Stimulated activated CD8-positive, alpha-beta memory T cell treated with anti-CD3 and anti-CD28 coated beads, Interleukin-4, amount 100 ng/mL, for 1 hour (primary cell): ENCODE results near the gene ASS1.

Source experiments
- DNase-seq, 2 donors: peaks; one replicate each; pipeline ENCODE4 v3.0.0-alpha.2; 2020; ENCODE audit warnings: low read depth in 2 of 2, low spot score in 1 of 2

Gene ASS1

DNA sequence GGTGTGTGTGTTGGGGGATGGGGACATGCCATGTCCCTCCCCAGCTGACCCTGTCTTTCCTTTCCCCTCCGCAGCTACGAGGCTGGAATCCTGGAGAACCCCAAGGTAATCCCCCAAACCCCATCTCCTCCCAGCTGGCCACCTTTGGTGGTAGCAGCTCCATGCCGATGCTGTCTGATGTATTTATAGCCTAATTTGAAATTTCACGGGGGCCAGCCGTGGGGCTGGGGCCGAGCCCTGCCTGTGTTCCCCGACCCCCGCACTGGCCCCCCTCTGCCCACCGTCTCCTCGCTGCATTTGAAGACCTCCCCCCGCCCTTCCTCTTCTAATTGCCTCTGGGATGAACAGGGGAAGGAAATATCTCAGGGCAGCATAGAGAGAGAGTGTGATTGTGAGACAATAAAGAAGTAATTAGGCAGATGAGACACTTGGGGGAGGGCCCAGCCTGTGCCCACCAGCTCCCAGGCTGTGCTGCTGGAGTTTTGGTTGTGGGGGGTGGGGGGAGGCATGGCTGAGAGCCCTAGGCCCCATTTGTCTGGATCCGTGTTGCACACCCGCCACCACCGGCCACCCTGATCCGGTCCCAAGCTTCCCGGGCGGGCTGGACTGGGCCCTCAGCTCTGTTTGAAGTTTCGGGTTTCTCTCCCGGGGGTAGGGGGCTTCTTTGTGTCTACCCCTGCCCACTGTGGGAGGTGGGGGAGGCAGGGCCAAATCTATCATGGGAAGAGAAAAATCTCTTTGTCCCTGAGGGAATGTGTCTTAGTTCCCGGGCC, 26.8 kb downstream of the ASS1 start:
- no peak for DNase-seq

DNA sequence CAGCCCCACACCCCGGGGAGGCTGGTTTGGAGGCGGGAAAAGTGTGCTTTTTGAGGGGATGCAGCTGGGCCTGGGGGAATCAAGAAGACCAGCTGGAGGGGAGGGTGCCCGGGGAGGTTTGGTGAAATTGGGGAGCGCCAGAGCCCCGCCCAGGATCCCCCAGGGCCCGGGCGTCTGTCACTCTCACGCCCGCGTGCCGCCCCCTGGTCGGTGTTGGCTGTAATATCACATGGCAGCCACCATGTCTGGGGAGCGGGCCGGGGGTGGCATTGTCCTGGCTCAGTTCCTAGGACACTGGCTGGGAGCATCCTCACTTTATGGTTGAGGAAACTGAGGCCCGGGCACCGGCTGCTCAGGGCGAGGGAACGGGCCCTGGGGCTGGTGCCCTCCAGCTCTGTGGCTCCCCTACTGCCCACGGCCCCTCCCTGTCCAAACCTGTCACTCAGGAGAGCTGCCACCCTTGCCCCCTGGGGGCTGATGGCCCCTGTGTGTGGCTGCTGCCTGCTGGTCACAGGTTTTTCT, 27.5 kb downstream of the ASS1 start:
- DNase-seq, result no peak

DNA sequence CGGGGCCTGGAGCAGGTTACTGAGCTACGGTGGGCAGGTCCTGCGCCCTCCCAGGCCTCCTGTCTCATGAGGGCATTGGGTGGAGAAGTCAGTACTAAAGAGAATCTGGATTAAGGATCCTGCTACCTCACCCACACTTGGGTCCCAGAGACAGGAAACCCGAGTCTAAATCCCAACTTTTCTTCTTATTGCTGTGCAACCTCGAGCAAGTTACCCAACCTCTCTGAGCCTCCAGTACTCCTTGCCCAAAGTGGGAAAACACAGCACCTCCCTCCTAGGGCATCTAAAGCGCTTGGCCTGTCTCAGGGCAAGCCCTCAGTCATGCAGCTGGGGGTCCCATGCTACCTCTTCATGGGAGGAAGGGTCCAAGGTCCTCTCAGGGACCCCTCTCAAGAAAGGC, 28.2 kb downstream of the ASS1 start:
- no peak for DNase-seq

DNA sequence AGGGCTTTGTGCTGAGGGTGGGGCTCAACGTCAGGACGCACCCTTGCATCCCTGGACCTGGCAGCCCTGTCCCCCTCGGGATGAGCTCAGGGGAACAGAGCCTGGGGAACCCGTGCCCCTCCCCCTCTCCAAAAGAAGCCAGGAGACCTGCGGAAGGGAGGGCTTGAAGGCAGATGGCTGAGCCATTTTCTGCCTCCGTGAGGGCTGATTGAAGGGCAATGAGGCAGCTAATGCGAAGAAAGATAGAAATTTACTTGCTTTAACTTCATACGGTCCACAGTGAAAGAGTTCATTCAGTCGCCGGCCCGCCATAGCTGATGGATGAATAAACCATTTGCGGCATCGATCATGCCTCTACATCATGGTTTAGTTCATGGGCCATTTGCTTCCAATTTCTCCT, 28.8 kb downstream of the ASS1 start:
- DNase-seq, result no peak

DNA sequence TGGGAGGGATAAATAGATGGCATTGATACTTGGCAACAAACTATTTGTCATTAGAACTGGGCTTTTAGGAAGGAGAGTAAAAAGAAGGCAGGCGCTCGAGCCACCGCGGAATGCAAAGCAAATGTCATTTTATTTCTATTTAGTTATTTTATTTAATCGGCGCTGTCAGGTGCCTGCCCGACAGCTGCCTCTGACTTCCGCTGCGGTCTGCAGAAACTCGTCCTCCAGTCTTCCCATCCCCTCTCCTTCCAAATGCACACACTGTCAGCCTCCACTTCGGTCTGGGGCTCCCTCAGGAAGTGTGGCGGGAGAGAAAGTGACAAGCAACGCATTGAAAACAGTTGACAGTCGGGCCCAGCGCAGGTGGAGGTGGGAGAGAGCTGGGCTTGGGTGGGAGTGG, 29.3 kb downstream of the ASS1 start:
- DNase-seq, result no peak

DNA sequence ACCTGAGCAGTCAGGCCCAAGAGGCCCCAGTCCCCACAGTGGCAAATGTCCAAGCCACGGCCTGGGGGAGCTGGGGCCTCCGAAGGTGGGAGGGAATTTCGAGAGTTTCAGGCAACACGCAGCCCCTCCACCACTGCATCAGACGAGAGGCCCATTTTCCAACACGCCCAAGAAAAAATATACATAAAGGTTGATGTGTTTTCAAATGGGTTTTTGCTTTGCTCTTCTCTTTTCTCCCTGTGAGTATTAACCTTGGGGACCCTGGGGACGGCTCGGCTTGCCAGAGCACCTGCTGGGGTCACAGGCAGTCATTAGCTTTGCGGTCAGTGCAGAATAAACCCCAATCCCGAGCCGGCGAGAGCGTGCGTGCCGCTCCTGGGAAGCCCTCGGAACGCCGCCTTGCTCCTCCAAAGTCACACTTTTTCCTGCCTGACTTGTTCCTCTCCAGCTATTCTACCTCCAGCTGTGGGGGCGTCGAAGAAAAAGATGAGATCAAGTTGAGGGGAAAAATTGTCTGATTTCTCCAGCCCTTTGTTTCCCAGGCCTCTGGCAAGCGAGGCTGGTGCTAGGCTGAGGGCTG, 31.5 kb downstream of the ASS1 start:
- no peak for DNase-seq

DNA sequence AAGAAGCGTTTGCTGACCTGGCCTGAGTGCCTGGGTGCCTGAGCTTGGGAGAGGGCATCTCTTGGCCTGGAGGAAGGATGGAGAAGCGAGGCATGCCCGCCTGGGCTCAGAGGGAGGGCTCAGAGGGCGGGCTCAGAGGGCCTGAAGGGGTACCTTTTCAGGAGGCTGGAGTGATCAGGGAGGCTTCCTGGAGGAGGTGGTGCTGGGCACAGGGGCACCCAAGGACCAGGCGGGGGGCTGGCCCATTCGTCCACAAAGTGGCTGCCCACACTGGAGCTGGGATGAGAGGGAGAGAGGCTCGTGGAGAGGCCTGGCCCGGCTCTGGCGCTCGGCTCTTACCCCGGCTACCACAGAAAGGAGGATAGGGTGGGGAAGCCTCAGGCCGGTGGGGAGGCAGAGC, 32.8 kb downstream of the ASS1 start:
- DNase-seq, result no peak

DNA sequence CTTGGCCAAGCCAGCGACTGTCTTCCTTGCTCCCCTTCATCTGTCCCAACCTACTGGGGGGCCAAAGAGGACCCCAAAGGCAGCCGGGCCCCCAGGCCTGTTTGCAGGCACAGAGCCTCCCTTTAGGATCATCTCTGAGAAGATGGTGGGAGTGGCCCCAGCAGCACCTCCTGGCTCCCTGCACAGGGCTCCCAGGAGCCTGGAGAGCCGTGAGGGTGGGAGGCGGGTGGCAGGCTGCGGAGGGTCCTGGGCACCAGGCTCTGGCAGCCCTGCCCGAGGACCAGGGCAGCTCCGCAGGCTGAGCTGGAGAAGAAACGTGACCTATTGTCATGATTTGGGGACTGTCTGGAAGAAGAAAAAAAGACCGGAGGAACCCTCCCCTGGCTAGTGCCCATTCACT, 33.4 kb downstream of the ASS1 start:
- DNase-seq, result no peak

DNA sequence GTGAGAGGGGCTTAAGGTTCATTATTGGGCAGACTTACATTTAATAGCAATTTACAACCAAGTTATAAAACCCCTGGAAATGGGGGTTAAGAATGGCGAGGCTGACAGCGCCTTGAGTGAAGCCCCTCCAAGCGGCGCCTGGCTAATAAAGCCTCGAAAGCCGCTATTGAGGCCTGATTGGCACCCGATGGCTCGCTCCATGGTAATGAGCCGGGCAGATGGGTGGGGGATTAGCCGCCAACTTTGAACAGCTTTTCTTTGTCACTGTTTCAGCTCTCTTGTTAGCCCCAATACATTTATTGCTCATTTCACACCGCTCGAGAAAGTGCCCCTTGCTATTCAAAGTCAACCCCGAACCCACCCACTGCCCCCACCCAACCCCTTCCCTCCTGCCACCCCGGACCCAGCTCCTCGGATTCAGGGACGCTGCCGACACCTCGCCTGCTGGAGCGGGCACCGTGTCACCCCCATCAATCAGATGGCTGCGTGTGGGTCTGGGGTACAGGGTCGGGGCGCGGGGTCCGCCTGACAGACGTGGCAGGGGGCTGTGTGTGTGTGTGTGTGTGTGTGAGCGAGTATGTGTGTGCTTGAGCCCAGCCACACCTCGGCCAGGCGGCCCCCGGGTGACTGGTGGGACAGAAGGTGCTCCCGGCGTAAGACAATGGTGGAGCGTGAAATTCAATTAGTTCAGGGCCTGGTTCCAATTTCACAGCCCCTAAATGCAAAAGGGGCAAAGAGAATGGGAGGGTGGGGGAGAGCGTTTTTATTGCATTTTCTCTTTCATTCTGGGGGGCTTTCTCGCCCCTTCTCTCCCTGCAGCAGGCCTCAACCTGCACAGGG, 34.2 kb downstream of the ASS1 start:
- no peak for DNase-seq

DNA sequence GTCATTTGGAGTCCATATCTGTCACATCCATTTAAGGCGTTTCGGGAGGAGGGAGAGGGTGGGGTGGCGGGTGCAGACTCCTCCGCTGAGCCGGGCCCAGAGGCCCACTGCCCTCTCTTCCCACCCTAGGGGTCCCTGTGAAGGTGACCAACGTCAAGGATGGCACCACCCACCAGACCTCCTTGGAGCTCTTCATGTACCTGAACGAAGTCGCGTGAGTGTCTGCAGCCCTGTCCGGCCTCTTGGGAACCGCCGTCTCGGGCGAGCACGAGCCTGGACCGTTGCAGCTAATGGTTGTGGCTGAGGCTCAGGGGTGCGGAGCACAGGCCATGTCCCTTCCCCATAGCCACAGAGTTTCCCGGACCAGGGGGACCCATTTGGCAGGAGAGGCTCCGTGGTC, 34.8 kb downstream of the ASS1 start:
- no peak for DNase-seq

DNA sequence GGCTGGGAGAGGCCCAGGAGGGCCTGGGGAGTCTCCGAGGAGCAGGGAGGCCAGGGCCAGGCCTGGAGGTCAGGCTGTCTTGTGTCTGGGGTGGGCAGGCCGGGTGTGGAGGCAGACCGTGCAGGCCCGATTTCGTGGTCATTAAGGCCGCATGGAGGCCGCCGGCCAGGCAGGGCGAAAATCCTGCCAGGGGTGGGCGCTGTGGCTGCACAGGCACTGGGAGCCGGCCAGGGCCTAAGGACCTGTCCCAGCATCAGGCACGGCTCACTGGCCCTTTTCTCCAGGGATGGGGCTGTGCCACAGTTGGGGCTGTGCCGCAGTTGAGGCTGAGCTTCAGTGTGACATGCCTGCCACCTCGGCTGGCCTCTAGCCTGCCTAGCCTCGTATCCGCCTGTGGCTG, 35.9 kb downstream of the ASS1 start:
- no peak for DNase-seq

DNA sequence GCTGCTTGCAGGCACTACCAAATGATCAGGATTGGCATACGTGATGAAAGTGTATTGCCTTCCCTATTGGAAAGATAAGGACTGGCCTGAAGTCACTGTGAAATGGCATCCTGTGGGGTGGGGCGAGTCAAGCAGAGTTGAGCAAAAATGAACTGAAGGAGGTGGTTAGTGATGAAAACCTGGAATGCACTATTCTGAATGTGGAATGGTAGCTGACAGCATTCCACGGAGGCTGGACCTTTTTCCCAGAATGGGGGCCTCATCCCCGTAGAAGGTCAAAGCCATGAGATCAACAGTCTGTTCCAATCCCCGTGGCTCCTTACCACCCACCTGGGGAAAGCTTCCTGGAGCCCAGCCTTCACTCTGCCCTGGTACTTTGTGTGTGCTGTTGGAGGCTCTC, 37.7 kb downstream of the ASS1 start:
- DNase-seq, result no peak

DNA sequence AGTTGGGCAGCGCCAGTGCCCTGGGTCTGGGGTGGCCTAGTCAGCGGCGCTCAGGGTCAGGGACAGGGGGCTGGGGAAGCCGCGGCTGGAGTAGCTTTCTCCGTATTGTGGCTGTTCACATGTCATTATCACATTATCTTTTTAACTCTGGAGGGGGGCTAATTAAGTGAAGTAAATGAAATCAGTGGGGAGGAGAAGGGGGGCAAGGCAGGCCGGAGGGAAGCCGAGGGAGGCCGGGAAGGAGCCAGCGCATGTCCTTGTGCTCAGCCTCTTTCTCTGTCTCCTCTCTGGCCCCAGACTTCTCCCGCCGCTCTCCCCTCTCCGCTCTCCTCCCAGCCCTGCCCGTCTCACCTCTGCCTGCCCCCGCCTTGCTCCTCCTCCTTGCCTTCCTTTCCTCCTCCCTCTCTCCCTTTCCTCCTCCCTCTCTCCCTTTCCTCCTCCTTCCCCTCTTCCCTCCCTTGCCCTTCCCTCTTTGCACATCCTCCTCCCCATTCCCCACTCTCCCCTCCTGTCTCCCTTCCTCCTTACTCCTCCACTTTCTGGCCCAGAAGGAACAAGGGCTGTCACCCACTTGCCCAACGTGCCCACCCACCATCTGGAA, 38.7 kb downstream of the ASS1 start:
- no peak for DNase-seq

DNA sequence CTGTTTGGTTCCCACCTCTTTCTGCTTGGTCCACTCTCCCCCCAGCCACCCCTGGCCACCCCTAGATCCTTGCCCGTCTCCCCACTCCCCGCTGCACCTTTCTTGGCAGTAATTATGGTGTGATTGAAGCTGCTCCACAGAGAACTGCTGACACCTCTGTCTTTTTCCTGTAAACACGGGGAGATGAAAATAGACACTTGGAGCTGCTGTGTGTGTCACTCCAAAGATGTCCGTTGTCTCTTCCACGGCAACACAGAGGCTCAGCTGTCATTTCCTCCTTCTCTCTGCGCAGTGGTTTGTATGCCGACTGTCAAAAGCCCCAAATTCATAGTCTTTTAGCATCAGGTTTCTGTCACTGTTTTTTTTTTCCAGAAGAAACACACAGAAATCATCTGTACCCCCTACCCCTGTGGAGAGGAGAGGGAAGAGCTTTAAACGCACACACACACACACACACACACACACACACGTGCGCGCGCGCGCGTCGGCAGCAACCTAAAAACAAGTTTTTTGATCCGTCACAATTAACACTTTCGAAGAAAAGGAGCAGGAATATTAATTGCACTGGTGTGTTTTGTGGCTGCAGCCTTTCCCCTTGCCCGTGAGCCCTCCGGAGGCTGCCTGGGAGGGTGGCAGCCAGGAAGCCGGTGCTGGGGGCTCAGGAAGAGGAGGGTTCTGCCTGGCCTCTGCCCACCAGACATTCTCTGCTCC, 39.8 kb downstream of the ASS1 start:
- DNase-seq, result no peak

DNA sequence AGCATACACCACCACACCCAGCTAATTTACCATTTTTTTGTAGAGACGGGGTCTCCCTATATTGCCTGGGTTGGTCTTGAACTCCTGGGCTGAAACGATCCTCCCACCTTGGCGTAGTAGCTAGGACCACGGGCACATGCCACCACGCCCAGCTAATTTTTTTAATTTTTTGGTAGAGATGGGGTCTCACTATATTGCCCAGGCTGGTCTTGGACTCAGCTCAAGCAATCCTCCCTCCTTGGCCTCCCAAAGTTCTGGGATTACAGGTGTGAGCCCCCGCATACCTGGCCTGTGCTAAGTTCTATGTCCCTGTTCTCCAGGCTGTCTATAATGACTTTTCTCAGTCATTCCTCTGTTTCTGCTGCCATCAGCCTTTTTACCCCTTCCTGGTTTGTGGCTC, 41.3 kb downstream of the ASS1 start:
- no peak for DNase-seq

DNA sequence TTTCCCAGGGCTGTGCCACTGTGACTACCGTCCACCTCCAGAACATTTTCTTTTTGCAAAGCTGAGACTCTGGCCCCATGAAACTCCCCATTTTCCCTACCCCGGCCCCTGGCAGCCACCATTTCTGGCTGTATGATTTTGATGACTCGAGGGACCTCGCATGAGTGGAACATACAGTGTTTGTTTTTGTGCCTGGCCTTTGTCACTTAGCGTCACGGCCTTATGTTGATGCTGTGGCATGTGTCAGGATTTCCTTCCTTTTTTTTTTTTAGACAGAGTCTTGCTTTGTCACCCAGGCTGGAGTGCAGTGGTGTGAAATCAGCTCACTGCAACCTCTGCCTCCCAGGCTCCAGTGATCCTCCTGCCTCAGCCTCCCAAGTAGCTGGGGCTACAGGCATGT, 42.7 kb downstream of the ASS1 start:
- DNase-seq, result no peak

DNA sequence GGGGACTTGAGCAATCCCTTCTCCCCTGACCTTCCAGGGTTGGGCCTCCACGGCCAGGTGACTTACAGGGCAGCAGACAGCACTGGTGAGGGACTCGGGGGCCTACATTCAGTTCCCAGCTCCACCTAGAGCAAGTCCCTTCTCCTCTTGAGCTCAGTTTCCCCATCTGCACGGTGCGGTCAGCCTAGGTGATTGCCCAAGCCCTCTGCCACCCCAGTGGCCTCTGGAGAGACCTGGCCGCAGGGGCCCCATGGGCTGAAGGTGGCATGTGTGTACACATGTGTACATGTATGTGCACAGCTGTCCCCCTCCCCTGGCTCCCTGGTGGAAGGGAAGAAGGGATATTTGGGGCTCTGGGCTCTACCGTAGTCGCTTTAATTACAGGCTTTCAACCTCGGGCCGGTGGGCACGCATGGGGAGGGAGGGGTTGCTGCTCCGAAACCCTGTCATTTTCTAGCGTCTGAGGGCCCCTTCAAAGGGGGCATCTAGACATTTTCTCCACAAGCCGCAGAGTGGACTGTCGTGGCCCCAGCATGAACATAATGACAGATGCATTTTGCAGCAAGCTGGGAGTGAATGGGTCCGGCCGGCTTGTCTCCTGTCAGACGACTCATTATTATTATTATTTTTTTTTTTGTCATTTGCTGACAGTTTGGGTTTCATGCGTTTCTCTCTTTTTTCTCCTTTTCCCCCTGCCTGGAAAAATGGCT, 44.0 kb downstream of the ASS1 start:
- no peak for DNase-seq

DNA sequence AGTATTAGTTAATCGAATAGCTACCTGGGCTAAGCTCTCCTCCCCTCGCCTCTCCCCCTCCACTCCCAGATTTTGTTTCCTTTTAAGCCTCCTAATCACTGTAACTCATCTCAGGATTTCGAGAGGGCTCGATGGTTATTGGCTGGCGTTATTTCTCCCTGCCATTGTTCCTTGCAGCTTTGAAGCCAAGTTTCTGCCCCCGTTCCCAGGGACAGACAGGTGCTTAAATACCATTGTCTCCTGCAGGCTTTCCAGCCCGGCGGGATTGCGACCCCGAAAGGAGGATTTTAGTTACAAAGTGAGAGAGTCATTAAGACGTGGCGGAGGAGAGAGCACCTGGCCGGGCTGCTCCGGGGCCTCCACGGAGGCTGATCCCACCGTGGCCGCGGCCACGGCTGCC, 46.2 kb downstream of the ASS1 start:
- no peak for DNase-seq

DNA sequence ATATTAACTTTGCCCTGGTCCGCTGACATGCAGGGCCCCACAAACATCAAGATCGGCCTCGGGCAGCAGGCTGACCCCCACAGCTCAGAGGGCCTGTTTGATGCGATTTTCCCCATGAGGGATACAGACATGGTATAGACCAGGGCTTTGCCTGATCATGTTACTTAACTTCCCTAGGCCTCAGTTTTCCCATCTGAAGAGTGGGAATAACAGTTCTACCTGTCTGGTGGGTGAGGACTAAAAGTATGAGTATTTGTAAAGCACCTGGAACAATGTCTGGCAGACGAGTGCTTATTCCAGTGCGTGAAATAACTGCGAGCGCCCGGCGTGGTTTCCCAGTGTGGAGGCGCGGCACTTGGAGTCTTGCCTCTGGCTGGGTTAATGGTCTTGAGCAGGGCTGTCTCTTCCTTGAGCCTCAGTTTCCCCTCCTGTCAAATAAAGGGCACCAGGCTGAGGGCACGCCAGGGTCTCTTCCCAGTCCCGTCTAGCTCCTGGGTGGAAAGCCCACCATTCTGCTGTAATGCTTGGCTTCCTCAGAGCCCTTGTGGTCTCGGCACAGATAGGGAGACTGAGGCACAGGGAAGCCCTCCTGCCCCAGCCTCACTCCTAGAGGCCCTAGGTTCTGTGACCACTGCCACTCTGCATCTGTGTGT, 47.2 kb downstream of the ASS1 start:
- no peak for DNase-seq

DNA sequence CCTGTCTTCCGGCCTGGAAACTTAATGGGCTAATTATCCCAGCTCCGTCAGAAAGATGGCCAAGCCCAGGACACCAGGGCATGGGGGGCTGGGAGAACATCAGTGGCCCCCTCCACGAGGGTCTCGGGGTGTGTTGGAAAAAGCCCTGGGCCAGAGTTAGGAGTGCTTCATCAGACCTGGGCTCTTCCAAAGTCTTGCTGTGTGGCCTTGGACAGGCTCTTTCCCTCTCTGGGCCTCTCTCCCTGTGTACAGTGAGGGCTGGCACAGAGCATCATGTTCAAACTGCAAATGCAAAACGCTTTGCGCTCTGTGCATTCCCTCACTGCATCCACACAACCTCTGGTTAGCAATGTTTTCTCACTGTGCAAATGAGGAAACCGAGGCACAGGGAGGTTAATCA, 48.3 kb downstream of the ASS1 start:
- no peak for DNase-seq
